GM12878 (cell line): Measurements from ENCODE around the gene STK39.

ENCODE experiments used
- CHD4 ChIP-seq: fragments of 200-600 bp; sonication (generic); IDR thresholded peaks from 2 replicates; pipeline ENCODE4 v1.6.1; 2016; ENCODE audit warnings: mild to moderate bottlenecking
- CTCF ChIP-seq, 3 experiments: IDR thresholded peaks in 2 of 3; conservative IDR thresholded peaks in 1 of 3; 2 replicates each; pipeline ENCODE4 v1.5.1; 2011; ENCODE audit warnings: low read depth in 3 of 3, low read length in 3 of 3, mild to moderate bottlenecking in 3 of 3, control low read depth in 2 of 3, moderate library complexity in 2 of 3, inconsistent platforms in 1 of 3, mixed read lengths in 1 of 3; ENCODE audit not compliant: control insufficient read depth in 2 of 3, insufficient read depth in 1 of 3; ENCODE audit errors: extremely low read depth in 1 of 3
- PML ChIP-seq: IDR thresholded peaks from 2 replicates; pipeline ENCODE4 v1.6.1; 2012; ENCODE audit warnings: low read length, inconsistent platforms

DNA sequence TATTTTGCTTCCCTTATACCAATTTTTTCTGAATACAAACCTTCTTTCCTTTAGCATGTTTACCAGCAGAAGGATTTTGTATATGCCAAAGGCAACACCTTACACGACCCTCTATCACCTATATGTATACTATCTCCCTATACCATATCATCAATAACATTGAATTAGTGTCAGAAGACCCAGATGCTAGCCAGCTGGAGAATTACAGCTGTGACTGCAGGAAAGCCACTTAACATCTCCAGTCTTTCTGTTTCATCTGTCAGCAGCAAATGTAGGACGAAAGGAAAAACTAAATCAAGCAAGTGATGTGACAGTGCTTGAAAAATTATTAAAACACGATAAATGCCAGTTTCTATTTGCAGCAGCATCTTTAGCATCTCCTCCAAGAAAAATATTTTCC is 193.7 kb downstream of the STK39 start:
- TF ChIP-seq CTCF (IDR thresholded peaks at IDR 0.05 in 2 of 3, conservative IDR thresholded peaks at IDR 0.05 in 1 of 3; ENCODE audit: control insufficient read depth in 2 of 3, extremely low read depth in 1 of 3, insufficient read depth in 1 of 3, low read depth in 3 of 3, low read length in 3 of 3) (no peak), CHD4 (no peak), PML (no peak)
